GM20000 (cell line): ENCODE measurements around the gene CHMP1A.
A peak's percentile ranks its signal among the peaks of the same experiment; 100 is the strongest.

Source experiments
- DNase-seq: peaks from one replicate; pipeline ENCODE4 v3.0.0; 2012; ENCODE audit warnings: low spot score
- TF ChIP-seq, protein P1 (sequence below): IDR thresholded peaks from 2 replicates; pipeline ENCODE4 v1.5.1; 2012; ENCODE audit warnings: mild to moderate bottlenecking, control low read depth; ENCODE audit errors: extremely low read depth, missing control alignments

CHMP1A gene

DNA sequence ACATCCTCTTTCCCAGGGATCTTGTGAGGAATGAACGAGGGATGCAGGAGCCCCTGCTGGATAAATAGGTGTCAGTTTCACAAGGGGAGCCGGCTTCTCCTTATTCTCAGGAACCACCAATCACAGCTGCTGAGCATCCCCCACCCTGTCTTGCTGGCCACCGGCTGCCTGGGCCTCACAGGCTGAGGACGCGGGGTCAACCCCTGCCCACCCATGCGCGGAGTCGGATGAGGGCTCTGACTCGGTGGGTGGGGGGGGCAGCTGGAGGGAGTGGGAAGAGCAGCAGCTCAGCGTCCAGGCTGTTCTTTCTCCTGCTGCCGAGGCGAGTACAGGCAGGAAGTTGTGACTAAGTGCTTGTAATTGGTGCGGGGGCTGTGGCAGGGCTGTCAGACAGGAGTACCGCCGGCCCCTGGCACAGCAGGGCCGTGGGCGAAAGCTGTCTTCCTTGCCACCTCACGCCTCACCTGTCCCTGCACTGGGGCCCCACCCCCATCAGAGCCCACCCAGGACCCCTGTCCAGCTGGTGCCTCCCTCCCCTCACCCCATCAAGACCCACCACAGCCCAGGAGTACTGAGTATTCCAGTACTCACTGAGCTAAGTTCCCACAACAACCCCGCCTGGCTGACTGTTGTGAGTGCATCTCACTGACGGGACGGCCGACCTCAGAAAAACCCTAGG is 55.1 kb downstream of the CHMP1A start:
- TF ChIP-seq, protein P1, sequence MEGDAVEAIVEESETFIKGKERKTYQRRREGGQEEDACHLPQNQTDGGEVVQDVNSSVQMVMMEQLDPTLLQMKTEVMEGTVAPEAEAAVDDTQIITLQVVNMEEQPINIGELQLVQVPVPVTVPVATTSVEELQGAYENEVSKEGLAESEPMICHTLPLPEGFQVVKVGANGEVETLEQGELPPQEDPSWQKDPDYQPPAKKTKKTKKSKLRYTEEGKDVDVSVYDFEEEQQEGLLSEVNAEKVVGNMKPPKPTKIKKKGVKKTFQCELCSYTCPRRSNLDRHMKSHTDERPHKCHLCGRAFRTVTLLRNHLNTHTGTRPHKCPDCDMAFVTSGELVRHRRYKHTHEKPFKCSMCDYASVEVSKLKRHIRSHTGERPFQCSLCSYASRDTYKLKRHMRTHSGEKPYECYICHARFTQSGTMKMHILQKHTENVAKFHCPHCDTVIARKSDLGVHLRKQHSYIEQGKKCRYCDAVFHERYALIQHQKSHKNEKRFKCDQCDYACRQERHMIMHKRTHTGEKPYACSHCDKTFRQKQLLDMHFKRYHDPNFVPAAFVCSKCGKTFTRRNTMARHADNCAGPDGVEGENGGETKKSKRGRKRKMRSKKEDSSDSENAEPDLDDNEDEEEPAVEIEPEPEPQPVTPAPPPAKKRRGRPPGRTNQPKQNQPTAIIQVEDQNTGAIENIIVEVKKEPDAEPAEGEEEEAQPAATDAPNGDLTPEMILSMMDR, result no peak
- DNase-seq, result peak; percentile 73

- DNase-seq, result no peak
- TF ChIP-seq, protein P1, result no peak
Observed at GRCh38 chr16:89601906-89602272, 55.6 kb downstream of the CHMP1A start.

GRCh38 chr16:89600956-89601355 is 56.6 kb downstream of the CHMP1A start:
- TF ChIP-seq, protein P1, result no peak
- DNase-seq, result no peak

DNA sequence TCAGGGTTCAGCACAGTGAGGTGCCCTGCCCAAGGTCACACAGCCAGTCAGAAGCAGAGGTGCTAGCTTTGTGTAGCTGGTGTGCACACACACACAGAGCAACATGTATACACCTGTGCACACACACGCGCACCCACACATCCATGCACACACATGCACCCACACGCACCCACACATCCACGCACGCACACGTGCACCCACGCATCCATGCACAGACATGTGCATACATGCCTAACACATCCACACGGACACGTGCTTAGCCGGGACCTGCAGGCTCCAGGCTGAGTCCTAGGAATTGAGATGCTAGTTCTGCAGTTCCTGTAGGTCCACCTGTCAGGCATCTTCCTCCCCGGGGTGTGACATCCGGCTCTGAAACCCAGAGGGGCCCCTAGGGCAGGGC is 57.1 kb downstream of the CHMP1A start:
- TF ChIP-seq, protein P1, result no peak
- no peak for DNase-seq

- TF ChIP-seq, protein P1, result no peak
- no peak for DNase-seq
Observed at GRCh38 chr16:89599902-89600301, 57.6 kb downstream of the CHMP1A start.

- DNase-seq, result peak; percentile 68
- TF ChIP-seq, protein P1, result peak; percentile 21
Observed at GRCh38 chr16:89599451-89599858, 58.1 kb downstream of the CHMP1A start.

DNA sequence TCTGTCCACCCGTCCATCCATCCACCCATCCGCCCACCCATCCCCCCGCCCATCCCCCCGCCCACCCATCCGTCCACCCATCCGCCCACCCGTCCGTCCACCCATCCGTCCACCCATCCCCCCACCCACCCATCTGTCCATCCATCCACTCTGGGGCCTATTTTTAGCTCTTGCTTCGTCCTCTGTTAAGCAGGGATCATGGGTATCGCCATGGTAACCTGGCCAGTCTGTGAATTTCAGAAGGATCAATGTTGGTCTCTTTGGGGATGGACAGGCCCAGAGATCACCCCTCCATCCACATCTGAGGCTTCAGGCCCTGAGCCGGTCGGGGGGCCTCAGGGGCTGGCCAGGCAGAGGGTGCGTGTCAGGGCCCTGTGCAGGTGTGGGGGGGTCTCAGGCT is 59.3 kb downstream of the CHMP1A start:
- TF ChIP-seq, protein P1, result no peak
- DNase-seq, result no peak
